NCI-H2227 (cell line): ENCODE results near the gene TBC1D7.

Experiments used
- DNase-seq: peaks from one replicate; lab custom pipeline; 2025; ENCODE audit not compliant: unreplicated experiment; lab: John Stamatoyannopoulos, UW

The TBC1D7 gene

DNA sequence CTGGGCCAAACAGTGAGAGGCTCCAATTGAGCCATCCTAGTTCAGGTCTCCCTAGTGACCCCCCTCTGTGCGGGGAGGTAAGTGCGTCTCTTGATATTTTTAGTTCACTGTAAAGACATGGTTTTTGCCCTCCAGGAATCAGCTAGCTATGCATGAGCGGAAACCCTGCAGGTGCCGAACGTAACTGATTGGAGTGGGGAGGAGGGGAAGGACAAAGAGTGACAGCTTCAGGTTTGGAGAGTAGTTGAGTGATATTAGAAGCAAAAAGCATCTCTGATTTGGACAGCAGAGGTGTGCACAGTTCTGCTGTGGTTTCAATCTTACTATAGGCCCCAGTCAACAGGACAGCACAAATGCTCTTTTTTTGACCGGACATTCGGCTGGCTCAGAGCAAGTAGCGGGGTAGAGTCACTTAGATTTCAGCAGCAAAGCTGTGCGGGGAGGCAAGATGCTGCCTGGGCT is 31.8 kb downstream of the TBC1D7 start:
- no peak for DNase-seq

DNA sequence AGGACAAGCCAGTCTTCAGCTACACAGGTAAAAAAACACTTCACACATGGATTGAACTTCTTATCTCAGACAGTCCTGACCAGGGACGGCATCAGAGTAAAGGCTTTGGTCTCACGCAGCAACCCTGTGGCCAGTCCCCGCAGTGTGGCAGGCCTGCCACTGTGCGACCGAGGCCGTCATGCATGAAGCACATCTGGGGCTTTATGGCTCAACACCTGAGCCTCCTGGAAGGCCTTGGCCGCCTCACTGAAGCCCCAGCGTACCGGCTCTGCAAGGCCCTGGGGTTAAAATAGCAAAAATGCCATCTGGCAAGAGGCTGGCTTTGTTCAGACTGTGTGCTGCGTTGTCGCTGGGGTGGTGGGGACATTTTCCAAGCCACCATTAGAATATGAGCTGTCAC is 32.8 kb downstream of the TBC1D7 start:
- no peak for DNase-seq

DNA sequence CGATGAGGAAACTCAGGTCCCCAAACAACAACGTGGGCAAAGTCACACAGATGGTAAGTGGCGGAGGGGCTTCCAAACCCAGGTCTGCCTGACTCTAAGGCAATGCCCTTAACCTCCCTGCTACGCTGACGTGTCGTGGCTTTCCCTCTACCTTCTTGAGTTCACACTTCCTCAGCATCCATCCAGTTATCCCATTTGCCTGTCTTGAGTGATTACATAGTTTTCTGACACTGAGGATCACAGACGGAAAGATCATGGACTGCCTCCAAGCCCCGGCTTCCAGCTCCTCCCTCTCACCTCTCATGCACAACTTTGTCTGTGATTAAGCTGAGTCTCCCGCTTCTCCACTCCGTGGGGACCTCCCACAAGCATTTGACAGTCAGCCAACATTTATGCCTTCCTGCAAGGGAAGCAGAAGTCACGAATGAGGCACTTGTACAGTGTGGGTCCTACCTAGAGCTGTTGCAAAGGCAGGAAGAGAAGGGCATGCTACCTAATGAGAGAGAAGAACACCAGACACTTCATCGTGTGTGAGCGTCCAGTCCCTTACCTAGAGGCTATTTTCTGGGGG is 33.8 kb downstream of the TBC1D7 start:
- DNase-seq = no peak

DNA sequence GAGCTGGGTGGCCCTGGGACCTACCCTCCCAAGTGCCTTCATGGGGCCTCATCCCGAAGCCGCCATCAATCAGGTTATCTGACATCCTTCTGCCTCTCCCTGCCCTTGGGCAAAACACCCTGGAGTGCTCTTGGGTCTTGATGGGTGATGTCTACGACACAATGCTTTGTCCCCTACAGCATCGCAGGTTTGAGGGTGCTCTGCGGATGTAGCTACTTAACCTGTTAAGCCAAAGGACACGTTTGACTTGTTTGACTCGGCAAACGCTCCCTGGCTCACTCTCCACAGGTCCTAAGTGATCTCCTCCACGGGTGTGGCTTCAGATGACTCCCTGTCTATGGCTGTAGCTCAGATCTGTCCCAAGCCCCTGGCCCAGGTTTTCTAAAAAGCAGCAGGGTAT is 35.6 kb downstream of the TBC1D7 start:
- DNase-seq = no peak

DNA sequence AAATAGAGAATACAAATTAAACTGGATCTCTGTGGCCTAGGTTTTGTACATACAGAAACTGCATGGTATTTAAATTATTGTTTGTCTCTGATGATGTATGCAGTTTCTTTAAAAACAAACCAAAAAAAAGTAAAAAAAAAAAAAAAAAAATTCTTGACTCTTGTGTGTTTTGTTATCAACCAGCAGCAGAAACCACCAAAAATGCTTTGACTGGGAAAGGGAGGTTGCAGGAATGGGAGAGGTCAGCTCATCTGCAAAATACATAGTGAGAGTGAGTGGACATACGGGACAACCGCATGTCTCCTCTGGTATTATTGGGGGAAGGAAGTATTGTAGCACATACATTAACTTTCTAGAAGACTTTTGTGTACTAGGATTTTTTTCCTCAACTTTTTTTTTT is 38.0 kb downstream of the TBC1D7 start:
- no peak for DNase-seq

DNA sequence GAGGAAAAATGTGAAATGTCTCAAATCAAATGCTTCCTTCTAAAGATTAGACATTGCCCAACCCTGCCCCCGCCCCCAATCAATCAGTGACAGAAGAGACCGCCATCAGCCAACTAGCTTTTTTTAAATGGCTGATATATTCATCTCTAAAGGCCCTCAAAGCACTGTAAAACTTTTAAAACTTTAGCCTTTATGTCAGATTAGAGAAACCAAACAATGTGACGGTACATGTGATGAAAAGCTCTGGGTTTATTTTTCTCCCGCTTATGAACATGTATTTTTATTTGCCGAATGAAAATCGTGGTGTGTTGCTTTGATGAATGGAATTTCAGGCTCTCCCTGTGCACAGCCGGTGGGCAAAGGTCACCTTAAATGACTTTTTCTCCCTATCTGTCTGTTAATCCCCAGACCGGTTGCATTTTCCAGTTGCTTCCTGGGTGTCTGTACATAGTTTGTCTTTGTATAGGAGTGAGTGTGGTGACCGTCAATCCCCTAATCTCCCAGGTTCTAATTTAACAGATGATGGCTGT is 38.5 kb downstream of the TBC1D7 start:
- DNase-seq = no peak

DNA sequence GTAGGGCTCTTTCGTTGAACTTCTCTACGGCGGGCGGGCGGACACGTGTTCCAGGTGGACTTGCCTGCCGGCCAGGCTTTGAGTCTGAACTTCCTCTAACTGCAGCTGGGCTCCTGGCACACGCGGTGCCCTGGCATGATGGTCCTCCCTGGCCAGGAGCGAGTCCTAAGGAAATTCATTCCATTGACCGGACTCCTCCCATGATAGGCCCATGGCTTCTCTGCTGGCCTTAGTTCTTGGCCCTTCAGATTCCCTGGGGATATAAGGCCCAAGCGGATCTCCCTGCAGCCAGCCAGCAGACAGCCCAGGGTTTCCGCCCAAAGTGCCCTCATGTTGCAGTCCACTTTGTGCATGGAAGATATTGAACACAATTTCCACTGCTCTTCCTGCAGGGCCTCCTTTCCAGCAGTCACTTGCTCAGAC is 39.4 kb downstream of the TBC1D7 start:
- DNase-seq = no peak

DNA sequence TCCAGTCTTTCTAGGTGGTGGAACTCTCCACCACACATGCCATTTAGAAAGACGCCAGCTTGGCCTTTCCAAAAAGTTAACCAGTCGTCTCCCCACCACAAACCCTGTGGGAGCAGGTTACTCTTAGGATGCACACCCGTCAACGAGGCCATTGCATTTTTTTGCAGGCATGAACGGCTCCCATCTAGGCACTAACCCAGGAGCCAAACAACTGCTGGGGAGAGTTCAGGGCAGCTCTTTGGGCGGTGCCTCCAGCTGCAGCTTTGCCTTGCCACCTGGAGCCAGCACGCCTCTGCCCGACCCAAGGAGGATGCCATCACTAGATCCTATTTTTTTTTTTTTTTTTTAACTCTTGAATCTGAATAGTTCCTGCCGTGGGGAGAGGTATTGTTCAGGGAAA is 39.9 kb downstream of the TBC1D7 start:
- no peak for DNase-seq

DNA sequence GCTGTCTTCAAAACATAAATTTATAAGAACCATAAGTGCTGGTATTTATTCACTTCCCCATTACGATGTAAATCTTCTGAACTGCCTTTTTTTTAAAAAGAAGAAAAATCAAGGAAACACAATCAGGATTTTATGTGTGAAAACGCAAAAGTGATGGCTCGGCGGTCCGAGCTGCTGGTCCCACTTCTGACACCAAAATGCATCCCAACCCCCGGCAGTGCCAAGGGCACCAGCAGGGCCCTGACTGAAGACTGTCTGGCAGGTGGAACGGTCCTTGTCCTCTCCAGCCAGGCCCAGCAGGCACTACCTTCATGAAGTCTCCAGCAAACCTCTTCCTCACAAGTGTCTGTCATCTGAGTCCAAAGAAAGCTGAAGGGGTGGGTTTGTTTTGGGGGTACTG is 41.2 kb downstream of the TBC1D7 start:
- no peak for DNase-seq

DNA sequence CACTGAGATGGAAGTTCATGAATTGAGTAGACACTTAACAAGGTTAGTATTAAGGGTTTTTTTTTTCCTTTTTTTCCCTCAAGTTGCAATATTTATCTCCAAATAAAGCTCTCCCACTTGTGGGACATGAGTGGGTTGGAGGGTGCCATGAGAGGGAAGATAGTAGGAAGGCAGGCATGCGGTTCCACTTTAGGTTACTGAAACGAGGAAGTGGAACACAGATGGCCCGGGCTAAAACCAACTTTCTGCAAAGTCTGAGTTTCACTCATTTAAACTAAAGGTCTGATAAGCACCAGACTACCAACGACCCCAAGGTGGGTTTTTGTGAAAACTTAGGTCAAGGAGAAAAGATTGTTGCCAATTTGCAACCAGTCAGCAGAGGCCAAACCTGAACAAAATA is 42.2 kb downstream of the TBC1D7 start:
- DNase-seq = no peak

DNA sequence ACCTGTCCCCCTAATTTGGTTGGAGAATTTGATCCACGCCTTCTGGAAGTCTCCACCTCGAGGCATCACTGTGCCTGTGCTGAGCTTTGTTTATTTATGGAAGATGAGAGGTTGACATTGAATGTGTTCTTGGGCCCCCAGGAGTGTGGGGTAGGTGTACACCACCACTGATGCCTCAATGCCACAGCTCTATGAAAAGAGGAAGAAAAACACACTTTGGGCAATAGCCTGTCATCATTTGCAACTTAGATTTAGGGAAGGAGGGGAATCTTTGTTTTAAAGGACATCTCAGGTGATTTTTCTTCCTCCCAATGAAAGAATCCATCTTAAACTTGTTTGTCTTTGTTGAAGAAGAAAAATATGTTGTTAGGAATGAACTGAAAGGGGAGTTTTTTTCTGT is 42.6 kb downstream of the TBC1D7 start:
- no peak for DNase-seq

DNA sequence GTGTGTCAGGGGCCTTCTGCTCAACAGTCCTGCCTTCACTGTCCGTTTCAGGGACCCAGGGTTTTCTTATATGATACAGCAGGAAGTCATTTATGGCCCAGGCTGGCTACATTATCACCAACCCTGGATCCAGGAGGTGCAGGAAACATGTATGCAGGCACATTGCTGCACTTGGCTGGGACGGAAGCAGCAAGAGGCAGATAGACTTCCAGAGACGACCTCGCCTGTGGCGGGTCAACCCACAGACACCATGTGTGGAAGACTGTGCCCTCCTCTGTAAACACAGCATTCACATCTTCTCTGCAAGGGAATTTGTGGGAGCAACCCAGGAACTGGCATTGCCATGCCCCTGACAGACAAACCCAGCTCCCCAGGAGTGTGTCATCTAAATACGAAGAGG is 43.7 kb downstream of the TBC1D7 start:
- no peak for DNase-seq

DNA sequence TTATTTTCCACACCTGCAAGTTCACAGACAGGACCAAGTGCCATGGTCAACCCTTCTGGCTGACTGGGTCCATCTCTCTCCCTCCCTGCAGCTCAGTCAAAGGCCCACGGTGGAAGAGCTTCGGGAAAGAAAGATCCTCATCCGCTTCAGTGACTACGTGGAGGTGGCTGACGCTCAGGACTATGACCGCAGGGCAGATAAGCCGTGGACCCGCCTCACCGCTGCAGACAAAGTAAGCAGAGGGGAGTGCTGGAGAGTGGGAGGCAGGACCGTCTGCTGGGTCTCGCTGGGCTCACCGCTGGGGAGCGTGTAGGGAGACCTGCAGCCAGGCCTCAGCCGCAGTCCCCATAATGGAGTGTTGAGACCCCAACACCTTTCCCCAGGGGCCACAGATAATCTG is 45.0 kb downstream of the TBC1D7 start:
- no peak for DNase-seq

DNA sequence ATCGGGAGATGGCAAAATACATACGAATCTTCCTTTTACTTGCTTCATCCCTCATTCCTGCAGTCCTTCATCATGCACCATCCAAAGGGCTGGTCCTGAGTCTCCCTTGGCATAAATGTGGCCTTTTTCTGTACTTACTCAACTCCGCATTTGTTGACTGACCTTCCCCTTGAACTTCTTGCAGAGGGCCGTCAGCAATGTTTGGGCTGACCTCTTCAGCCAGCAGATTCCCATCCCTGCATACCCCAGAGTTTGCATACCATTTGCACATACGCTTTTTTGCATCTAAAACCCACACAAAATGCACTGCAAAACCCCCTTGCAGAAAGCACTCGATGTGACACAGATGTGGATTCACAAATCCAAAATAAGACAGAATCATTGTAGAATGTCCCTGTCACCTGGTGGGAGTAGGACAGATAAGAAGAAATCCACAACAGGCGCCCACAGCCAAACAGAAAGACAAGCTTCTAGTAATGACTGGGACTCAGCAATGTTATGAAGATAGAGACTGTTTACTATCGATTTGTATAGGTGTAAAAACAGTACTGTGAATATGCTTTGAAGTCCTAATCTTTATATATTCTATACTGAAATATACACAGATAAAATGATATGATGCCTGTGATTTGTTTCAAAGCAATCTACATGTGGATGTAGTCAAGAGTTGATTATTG is 45.8 kb downstream of the TBC1D7 start:
- DNase-seq = no peak

DNA sequence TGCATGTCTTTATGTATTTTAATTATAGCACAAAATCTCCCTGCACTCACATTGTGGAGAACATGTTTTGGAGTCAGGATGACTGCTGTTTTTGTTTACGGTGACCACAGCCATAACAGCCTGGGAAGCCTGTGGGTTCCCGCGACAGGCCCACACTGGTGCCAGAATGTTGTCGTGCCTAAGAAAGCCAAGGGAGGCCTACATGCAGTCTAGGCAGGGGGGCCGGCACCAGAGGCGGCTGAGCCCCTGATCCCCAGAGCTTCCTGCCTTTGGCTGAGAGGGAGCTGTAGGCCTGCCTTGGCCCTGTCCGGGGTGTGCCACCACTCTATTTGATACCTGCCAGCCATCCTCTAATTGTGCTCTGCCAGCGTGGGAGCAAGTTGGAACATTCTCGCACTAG is 46.7 kb downstream of the TBC1D7 start:
- no peak for DNase-seq

DNA sequence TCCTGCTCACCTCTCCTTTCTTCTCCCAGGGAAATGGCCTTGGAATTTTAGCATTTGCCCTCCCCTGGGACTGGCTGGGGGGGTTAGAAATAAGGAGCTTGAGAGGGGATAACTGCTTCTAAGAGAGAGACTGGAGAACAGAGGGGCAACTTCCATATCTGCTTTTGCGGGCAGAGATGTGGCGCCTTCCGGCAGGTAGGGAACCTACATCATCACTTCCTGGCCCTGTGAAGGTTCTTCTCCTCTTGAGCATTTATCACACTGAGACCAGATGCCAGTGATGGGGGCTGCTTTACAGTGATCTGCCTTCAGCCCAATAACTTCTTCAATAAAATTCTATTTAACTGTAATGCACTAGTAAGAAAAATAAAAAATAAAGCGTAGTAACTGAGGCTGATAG is 48.1 kb downstream of the TBC1D7 start:
- DNase-seq = no peak

DNA sequence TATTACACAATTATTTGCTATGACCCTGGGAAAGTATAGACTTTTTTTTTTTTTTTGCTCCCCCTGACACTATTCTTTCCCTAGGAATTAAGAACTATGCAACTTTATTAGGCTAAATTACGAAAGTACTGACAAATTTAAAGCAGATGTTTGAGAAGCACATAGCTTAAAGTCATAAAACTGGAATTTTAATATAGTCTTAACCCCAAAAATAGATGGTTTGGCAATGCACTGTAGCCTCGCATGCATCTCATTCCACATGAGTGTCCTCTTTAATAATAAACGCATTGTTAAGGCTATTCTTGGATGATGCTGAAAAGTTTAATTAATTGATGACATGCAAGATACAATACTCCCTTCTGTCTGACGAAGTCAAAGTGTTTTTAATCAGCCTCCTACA is 49.3 kb downstream of the TBC1D7 start:
- DNase-seq = no peak

DNA sequence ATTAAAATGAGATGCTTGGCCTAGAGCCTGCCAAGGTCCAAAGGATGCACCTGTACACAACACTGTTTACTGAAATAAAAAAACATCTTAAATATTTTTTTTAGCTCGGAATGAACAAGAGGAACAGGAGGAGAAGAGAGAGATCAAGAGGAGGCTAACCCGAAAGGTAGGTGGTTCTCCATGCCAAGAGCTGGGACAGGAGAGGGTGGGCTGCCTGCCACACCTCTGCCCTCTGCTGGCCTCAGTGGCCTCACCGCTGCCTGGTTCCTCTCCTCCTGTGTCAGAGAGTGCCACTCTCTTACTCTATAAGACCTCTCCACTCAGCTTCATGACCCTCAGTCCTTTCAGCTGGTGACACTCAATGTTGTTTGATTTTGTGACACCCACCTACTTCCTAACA is 50.2 kb downstream of the TBC1D7 start:
- no peak for DNase-seq

DNA sequence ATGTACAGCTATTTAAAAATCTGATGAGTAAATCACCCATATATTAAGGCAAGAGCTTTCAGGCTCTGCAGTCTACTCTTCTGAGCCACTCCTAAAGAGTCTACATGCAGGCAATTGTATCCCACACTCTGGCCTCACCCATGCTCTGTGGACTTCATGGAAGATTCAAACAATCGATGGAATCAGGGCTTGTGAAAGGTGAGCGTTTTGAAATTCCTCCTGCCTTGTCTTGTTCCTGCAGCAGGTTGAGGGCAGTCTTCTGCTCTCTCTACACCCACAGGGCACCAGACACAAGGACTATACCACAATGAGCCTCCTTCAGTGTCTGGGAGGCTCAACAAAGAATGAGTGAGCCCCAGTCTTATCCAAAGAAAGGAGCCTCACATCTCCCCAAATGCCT is 51.1 kb downstream of the TBC1D7 start:
- no peak for DNase-seq

DNA sequence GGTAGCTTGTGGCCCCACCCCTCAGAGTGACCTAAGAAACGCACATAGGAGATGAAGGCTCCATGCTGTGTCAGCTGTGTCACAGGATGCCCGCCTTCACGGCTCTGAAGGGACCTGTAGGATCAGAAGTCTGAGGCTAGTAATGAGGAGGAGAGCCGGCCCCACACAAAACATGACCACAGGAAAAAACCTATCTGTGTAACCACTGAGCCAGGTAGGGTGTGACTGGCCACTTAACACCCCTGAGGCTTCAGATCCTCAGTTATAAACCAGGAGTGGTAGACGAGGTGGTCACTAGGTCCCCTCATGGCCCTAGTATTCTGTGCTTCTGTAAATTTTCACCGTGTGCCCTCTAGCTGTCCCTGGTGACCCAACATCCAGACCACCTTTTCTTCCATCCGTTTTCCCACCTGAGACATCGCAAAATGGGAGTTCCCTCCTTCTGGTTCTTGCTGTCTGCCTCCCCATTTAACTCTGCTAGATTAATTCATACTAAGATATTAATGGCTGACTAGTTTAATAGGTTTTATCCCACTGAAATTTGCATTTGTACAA is 52.8 kb downstream of the TBC1D7 start:
- DNase-seq = no peak

DNA sequence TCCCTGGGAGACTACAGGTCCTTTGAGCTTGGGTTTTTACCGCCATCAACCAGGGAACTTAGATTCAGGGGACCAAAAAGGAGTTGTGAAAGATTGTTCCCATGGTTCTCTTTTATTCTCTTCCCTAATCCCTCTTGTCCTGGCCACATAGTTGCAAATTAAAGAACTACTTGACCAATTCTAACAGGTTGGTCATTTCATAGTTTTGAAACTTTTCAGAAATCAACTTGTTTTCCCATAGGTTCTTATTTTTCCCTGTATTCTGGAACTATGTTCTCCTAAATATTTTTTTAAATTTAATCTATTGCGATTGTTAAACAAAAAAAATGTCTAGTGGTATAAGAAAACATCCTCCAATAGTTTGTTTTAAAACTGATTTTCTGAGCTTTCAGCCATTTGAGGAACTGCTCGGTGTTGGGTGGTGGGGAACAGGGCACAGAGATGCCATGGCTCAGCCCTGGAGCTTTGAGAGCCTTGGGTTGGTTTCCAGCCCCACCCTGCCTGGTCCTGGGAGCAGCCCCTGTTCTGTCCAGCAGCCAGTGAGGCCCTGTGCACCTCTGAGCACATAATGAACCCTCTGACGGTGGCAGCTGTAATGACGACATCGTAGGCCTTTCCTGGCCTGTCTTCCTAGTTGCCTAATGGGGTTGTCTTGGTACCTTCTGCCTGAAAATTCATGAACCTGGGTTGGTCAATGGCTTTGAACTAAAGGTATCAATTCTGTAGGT is 53.5 kb downstream of the TBC1D7 start:
- no peak for DNase-seq
